GM15510 (cell line): ENCODE measurements around the gene ISLR2.

Experiments
- POLR2A ChIP-seq: IDR thresholded peaks from 3 replicates; pipeline ENCODE4 v1.6.1; 2011; ENCODE audit warnings: borderline replicate concordance; ENCODE audit not compliant: insufficient read length; ENCODE audit errors: extremely low read depth

ISLR2 gene

GRCh38 chr15:74179101-74179841 is 48.9 kb downstream of the ISLR2 start:
- TF ChIP-seq POLR2A, result no peak

DNA sequence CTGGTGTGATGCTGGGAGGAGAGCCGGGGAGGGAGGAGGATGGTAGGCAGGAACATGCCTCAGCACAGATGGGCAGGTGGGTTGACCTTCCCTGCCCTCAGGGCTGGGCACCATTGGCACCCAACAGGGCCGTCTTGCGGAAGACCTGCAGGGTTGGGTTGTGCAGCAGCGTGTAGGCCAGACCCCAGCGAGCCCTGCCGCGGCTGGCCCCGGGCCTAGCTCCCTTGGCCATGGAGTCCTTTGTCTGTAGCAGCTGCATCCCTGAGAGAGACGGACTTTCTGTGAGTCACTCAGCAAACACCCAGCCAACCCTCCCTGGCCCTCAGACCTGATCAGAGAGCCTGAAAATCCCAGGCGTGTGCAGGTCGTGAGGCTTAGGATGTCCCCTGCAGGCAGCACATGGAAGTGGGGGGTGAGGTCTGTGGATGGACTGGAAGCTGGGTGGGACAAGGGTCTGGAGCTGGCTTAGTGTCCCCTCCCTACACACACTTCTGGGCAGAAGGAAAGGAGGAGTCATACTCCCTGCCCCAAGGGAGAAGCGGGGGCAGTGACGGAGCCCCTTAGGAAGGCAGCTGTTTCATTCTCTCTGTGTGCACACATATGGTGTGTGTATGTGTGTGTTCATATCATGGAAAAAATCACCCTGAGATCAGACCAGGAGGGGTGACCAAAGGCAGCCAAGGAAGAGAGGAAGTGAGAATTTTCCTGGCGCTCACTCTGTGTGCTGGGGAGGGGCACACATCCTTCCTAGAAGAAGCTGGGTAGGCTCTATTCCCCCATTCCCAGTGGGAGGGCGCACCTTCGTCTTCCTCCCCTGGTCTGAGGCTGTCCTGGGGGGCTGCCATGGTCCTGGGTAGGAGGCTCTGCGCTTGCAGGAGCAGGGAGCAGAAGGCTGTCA is 49.8 kb downstream of the ISLR2 start:
- no peak for TF ChIP-seq POLR2A

GRCh38 chr15:74180881-74181602 is 50.7 kb downstream of the ISLR2 start:
- no peak for TF ChIP-seq POLR2A

- TF ChIP-seq POLR2A, result no peak
Measured at GRCh38 chr15:74182131-74182530, 51.7 kb downstream of the ISLR2 start.

- no peak for TF ChIP-seq POLR2A
Measured at GRCh38 chr15:74184582-74185091, 54.3 kb downstream of the ISLR2 start.

- TF ChIP-seq POLR2A, result no peak
Measured at GRCh38 chr15:74185710-74186348, 55.4 kb downstream of the ISLR2 start.
